Gastrocnemius medialis (tissue), 4 donors: Measurements from ENCODE around the gene GJC2.

Source experiments
- CTCF ChIP-seq, 5 experiments: fragments of 450-650 bp in 3 of 5; fragments of 200-600 bp in 2 of 5; sonication (generic) in 2 of 5; IDR thresholded peaks in 4 of 5; conservative IDR thresholded peaks in 1 of 5; 1 replicate in 4 of 5; 2 replicates in 1 of 5; pipeline ENCODE4 v1.5.1; 2016 to 2019; ENCODE audit warnings: antibody characterized with exemption in 5 of 5, mild to moderate bottlenecking in 3 of 5, moderate library complexity in 3 of 5
- POLR2A ChIP-seq, 2 donors: fragments of 450-650 bp; IDR thresholded peaks; one replicate each; pipeline ENCODE4 v1.6.1; 2017; ENCODE audit warnings: antibody characterized with exemption in 2 of 2, mild to moderate bottlenecking in 2 of 2, moderate library complexity in 2 of 2

GRCh38 chr1:228147151-228147693 is 2.5 kb upstream of the GJC2 start:
- TF ChIP-seq CTCF (IDR thresholded peaks at IDR 0.05 in 4 of 5, conservative IDR thresholded peaks at IDR 0.05 in 1 of 5) (no peak), POLR2A (IDR thresholded peaks at IDR 0.05) (no peak)
